CD8-positive, alpha-beta memory T cell (primary cell): ENCODE data around the gene CFAP73. TPM values are rescaled to one million over a fixed set of nuclear protein-coding genes. Genes with fewer than 3 reads are reported as not detected.
A peak's percentile ranks its signal among the peaks of the same experiment; 100 is the strongest.

Experiments
- CTCF ChIA-PET: fragments of 350-600 bp; sonication (Branson Sonifier 250); formaldehyde crosslinking; loops from one replicate; lab custom pipeline; 2021; ENCODE audit warnings: antibody characterized with exemption; lab: Charles Lee
- POLR2A ChIA-PET: fragments of 350-600 bp; sonication (Branson Sonifier 250); formaldehyde crosslinking; loops from one replicate; lab custom pipeline; 2021; ENCODE audit warnings: antibody characterized with exemption; lab: Charles Lee
- DNase-seq, 5 donors: peaks; one replicate each; pipeline versions ENCODE4 v3.0.0 to v3.0.0-alpha.2; 2020 to 2022; ENCODE audit warnings: mixed read lengths in 1 of 5
- H3K27ac ChIP-seq: one replicate; pipeline ENCODE4 v1.7.0; 2013; ENCODE audit warnings: low read depth, mild to moderate bottlenecking, low read length, moderate library complexity
- H3K27me3 ChIP-seq: 2 replicates; pipeline ENCODE4 v1.7.0; 2013; ENCODE audit warnings: low read length, mild to moderate bottlenecking; ENCODE audit not compliant: insufficient read depth, poor library complexity, severe bottlenecking
- H3K36me3 ChIP-seq: 2 replicates; pipeline ENCODE4 v1.7.0; 2013; ENCODE audit warnings: mild to moderate bottlenecking, low read length, moderate library complexity; ENCODE audit not compliant: insufficient read depth
- H3K4me1 ChIP-seq: 2 replicates; pipeline ENCODE4 v1.7.0; 2013; ENCODE audit warnings: mild to moderate bottlenecking, low read length, moderate library complexity; ENCODE audit not compliant: insufficient read depth
- H3K4me3 ChIP-seq: 2 replicates; pipeline ENCODE4 v1.7.0; 2013; ENCODE audit warnings: mild to moderate bottlenecking, low read length
- H3K9me3 ChIP-seq: 2 replicates; pipeline ENCODE4 v1.7.0; 2013; ENCODE audit warnings: mild to moderate bottlenecking, low read length
- H3K27ac Mint-ChIP-seq, 8 donors: one replicate each; pipeline ENCODE4 v1.8.0; 2020 to 2021; ENCODE audit warnings: mixed read lengths in 8 of 8, mild to moderate bottlenecking in 6 of 8, inconsistent platforms in 3 of 8, moderate library complexity in 3 of 8
- H3K27me3 Mint-ChIP-seq, 2 donors: one replicate each; pipeline ENCODE4 v1.8.0; 2020 to 2021; ENCODE audit warnings: mixed read lengths in 2 of 2, mild to moderate bottlenecking in 1 of 2, moderate library complexity in 1 of 2
- H3K36me3 Mint-ChIP-seq, 3 donors: one replicate each; pipeline ENCODE4 v1.8.0; 2020 to 2021; ENCODE audit warnings: mixed read lengths in 3 of 3, inconsistent platforms in 1 of 3, mild to moderate bottlenecking in 1 of 3
- H3K4me1 Mint-ChIP-seq, 3 donors: one replicate each; pipeline ENCODE4 v1.8.0; 2020 to 2021; ENCODE audit warnings: mixed read lengths in 3 of 3, inconsistent platforms in 1 of 3, mild to moderate bottlenecking in 1 of 3
- H3K4me3 Mint-ChIP-seq, 7 donors: one replicate each; pipeline ENCODE4 v1.8.0; 2020 to 2021; ENCODE audit warnings: mixed read lengths in 7 of 7, mild to moderate bottlenecking in 6 of 7, moderate library complexity in 4 of 7, inconsistent platforms in 2 of 7
- H3K9me3 Mint-ChIP-seq, 5 donors: one replicate each; pipeline ENCODE4 v1.8.0; 2020 to 2022; ENCODE audit warnings: mixed read lengths in 5 of 5, mild to moderate bottlenecking in 3 of 5, moderate library complexity in 2 of 5, inconsistent platforms in 1 of 5
- polyA plus RNA-seq: library from polyadenylated mRNA; unstranded; fragments of 300-500 nt; fragmentation: Illumina TruSeq; gene quantifications from one replicate; pipeline ENCODE4 v1.2.3, GENCODE V29; 2021
- total RNA-seq, 2 experiments: library from RNA; stranded (reverse); gene quantifications; one replicate each; pipeline ENCODE4 v1.2.3, GENCODE V29; 2021

The CFAP73 gene
- total and polyA plus RNA-seq, 3 experiments from 2014 or later: 0.16 to 0.33 TPM; not detected in 1

- ChIA-PET CTCF (interaction anchor here (0.8 to 4.0 kb wide), 3 partner anchors 10 to 136 kb away, joined by 3 to 27 read pairs (median 4); no protein-coding TSS in a partner anchor), POLR2A (interaction anchor here (0.7 to 1.8 kb wide), 3 partner anchors 38 to 880 kb away, joined by 3 to 11 read pairs (median 3); partner anchors contain the start of genes OAS2 and TPCN1)
- no peak for DNase-seq
- H3K27ac Mint-ChIP-seq: peak overlapping the region; percentile 96 to 99 (median 97)
- H3K36me3 ChIP-seq: peaks cover 18% of the 10 kb centered on the region
- H3K27me3 Mint-ChIP-seq: no peaks in the 10 kb centered on the region
- peak overlapping the region; percentile 94 to 100 (median 96) for H3K4me3 Mint-ChIP-seq
- peaks cover 0 to 53% (median 4%) of the 10 kb centered on the region in 3 donors for H3K36me3 Mint-ChIP-seq
- H3K27me3 ChIP-seq: no peaks in the 10 kb centered on the region
- H3K4me1 Mint-ChIP-seq: peaks cover 28 to 51% (median 48%) of the 10 kb centered on the region in 3 donors
- peaks cover 31% of the 10 kb centered on the region for H3K4me1 ChIP-seq
- H3K9me3 Mint-ChIP-seq: no peaks in the 10 kb centered on the region
- H3K27ac ChIP-seq: peak overlapping the region; percentile 89
- no peaks in the 10 kb centered on the region for H3K9me3 ChIP-seq
- peak overlapping the region; percentile 85 for H3K4me3 ChIP-seq
Observed at GRCh38 chr12:113184098-113184899, 34.8 kb downstream of the CFAP73 start.

- peaks cover 14% of the 10 kb centered on the region for H3K36me3 ChIP-seq
- H3K9me3 Mint-ChIP-seq: no peaks in the 10 kb centered on the region
- POLR2A ChIA-PET: interaction anchor here (0.7 to 1.8 kb wide), 3 partner anchors 38 to 880 kb away, joined by 3 to 11 read pairs (median 3); partner anchors contain the start of genes OAS2 and TPCN1
- no peaks in the 10 kb centered on the region for H3K27me3 ChIP-seq
- H3K9me3 ChIP-seq: no peaks in the 10 kb centered on the region
- no peaks in the 10 kb centered on the region for H3K27me3 Mint-ChIP-seq
- peak; percentile 82 to 92 (median 89) for DNase-seq
- CTCF ChIA-PET: interaction anchor here (0.8 to 4.0 kb wide), 3 partner anchors 11 to 136 kb away, joined by 3 to 27 read pairs (median 4); no protein-coding TSS in a partner anchor
- peaks cover 31% of the 10 kb centered on the region for H3K4me1 ChIP-seq
- H3K4me1 Mint-ChIP-seq: peaks cover 28 to 51% (median 49%) of the 10 kb centered on the region in 3 donors
- peak overlapping the region; percentile 96 to 99 (median 97) for H3K27ac Mint-ChIP-seq
- H3K36me3 Mint-ChIP-seq: peaks cover 0 to 49% (median 6%) of the 10 kb centered on the region in 3 donors
- H3K4me3 Mint-ChIP-seq: peak overlapping the region; percentile 94 to 100 (median 96)
- H3K27ac ChIP-seq: peak overlapping the region; percentile 89
- peak overlapping the region; percentile 85 for H3K4me3 ChIP-seq
Observed at GRCh38 chr12:113184900-113185179, 35.3 kb downstream of the CFAP73 start.

DNA sequence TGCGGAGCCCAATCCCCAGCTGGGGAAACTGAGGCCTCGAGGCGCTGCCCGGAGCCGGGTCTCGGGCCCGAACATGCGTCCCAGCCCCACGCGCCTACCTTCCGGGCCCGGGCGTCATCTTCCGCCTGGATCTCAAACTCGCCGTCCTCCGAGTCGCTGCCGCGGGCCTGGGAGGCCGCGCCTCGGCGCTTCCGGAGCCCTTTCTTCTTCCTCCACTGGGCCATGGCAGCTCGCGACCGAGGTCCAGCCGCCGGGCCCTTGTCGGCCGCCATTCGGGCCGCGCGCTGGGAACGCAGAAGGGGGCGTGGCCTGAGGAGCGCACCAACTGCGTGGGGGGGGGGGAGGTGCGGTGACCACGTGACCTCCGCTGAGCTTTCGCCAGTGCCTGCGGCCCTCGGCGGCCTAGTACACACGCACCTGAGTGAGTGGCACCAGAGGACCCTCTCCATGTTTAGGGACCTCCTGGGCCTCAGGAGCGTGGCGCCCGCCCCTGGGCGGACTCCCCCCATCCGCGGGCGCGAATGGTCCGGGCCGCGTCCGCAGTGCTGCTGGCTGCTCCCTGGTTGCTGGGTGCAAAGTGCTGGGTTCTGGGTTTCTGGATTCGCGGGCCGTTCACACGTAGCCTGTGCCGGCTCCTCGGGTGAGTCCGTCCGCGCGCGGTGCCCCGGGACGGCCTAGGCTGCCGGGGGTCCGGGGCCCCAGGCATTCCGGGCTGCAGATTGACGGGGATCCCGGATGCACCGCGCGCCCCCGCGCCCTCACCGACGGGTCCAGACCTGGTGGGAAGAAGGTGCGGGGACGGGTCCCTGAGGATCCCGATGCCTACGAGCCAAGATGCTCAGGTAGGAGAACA, 35.9 kb downstream of the CFAP73 start, which contains the start of the genes DDX54 and RITA1:
TSS of gene DDX54 (minus strand) at position 299 of the 853 bp plus-strand sequence. CDS start at position 272, 27 bp downstream.
TSS of gene RITA1 (plus strand) at position 542 of the 853 bp plus-strand sequence. CDS start 1,026 bp downstream, outside the sequence.
- Mint-ChIP-seq H3K9me3 (no peaks in the 10 kb centered on the region), H3K27me3 (no peaks in the 10 kb centered on the region), H3K27ac (peak within 1 kb of the TSS; percentile 96 to 99 (median 97)), H3K36me3 (peaks cover 0 to 46% (median 3%) of the 10 kb centered on the region in 3 donors), H3K4me3 (peak within 1 kb of the TSS; percentile 94 to 100 (median 96)), H3K4me1 (peaks cover 28 to 51% (median 49%) of the 10 kb centered on the region in 3 donors)
- H3K4me3 ChIP-seq: peak within 1 kb of the TSS; percentile 85
- CTCF ChIA-PET: interaction anchor here (0.7 to 4.0 kb wide), 7 partner anchors 11 to 150 kb away, joined by 3 to 27 read pairs (median 4); partner anchors contain the start of gene SLC8B1
- POLR2A ChIA-PET: interaction anchor here (0.7 to 1.8 kb wide), 3 partner anchors 37 to 881 kb away, joined by 3 to 11 read pairs (median 3); partner anchors contain the start of genes OAS2 and TPCN1
- peak; percentile 68 to 84 (median 79) for DNase-seq
- H3K27me3 ChIP-seq: no peaks in the 10 kb centered on the region
- peaks cover 31% of the 10 kb centered on the region for H3K4me1 ChIP-seq
- H3K9me3 ChIP-seq: no peaks in the 10 kb centered on the region
- H3K27ac ChIP-seq: peak within 1 kb of the TSS; percentile 89
- peaks cover 8% of the 10 kb centered on the region for H3K36me3 ChIP-seq

DNA sequence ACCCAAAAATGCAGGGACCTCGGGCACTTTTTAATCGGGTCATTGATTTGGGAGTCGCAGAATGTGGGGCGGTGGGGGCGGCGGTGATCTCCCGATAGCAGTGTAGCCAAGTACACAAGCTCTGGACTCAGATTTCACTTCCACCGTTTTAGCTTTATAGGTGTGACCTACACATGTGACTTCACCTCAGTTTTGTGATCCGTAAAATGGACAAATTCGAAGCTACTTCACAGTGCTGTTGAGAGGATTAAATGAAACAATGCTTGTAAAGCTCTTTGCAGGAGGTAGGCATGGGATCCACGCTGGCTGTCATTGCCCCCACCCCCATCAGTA, 36.5 kb downstream of the CFAP73 start:
- Histone ChIP-seq H3K9me3 (no peaks in the 10 kb centered on the region), H3K27me3 (no peaks in the 10 kb centered on the region), H3K36me3 (peaks cover 4% of the 10 kb centered on the region), H3K27ac (peak overlapping the region; percentile 89), H3K4me3 (peak overlapping the region; percentile 85), H3K4me1 (peaks cover 31% of the 10 kb centered on the region)
- CTCF ChIA-PET: interaction anchor here (0.7 to 4.0 kb wide), 6 partner anchors 10 to 149 kb away, joined by 3 to 27 read pairs (median 4); partner anchors contain the start of gene SLC8B1
- no peak for DNase-seq
- Mint-ChIP-seq H3K4me1 (peaks cover 28 to 51% (median 49%) of the 10 kb centered on the region in 3 donors), H3K4me3 (peak overlapping the region; percentile 94 to 100 (median 96)), H3K9me3 (no peaks in the 10 kb centered on the region), H3K27ac (peak overlapping the region; percentile 85 to 99 (median 96)), H3K36me3 (peaks cover 0 to 46% (median 3%) of the 10 kb centered on the region in 3 donors), H3K27me3 (no peaks in the 10 kb centered on the region)
- POLR2A ChIA-PET: interaction anchor here (1.1 to 1.8 kb wide), 2 partner anchors 36 kb away, joined by 4 to 11 read pairs; partner anchors contain the start of gene TPCN1

GRCh38 chr12:113186666-113187325, 37.3 kb downstream of the CFAP73 start:
- peaks cover 27 to 46% (median 44%) of the 10 kb centered on the region in 3 donors for H3K4me1 Mint-ChIP-seq
- ChIA-PET POLR2A (interaction anchor here (1.1 kb wide), 1 partner anchor 35 kb away, joined by 4 read pairs; the partner anchor contains the start of gene TPCN1), CTCF (interaction anchor here (0.7 to 4.0 kb wide), 7 partner anchors 10 to 138 kb away, joined by 3 to 27 read pairs (median 4); no protein-coding TSS in a partner anchor)
- H3K27me3 Mint-ChIP-seq: no peaks in the 10 kb centered on the region
- DNase-seq: no peak
- Histone ChIP-seq H3K27ac (peak overlapping the region; percentile 89), H3K9me3 (no peaks in the 10 kb centered on the region), H3K4me1 (peaks cover 31% of the 10 kb centered on the region), H3K27me3 (no peaks in the 10 kb centered on the region), H3K36me3 (peaks cover 7% of the 10 kb centered on the region), H3K4me3 (peak overlapping the region; percentile 85)
- peaks cover 0 to 49% (median 3%) of the 10 kb centered on the region in 3 donors for H3K36me3 Mint-ChIP-seq
- H3K4me3 Mint-ChIP-seq: peak overlapping the region; percentile 94 to 100 (median 96)
- H3K9me3 Mint-ChIP-seq: no peaks in the 10 kb centered on the region
- peak overlapping the region; percentile 85 to 99 (median 96) for H3K27ac Mint-ChIP-seq

DNA sequence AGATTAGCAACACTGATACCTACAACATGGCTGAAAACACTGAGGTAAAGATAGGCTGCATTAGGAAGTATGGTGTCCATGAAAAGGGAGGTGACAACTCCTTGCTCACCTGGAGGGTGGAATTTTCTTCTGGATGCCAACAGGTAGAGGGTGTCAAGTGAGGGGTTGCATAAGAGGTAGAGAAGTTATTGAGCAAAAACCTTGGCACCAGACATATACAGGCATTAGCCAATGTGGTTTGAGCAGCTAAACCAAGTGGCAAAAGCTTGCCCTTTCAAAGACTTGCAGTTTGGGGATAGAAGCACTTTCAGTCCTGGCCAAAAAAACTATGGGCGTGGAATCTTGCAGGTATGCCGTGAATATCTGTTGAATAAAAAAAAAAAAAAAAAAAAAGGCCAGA, 39.8 kb downstream of the CFAP73 start:
- no peak overlapping the region for H3K27ac ChIP-seq
- H3K27ac Mint-ChIP-seq: peak overlapping the region in 3 of 8 donors; percentile 33 to 78 (median 58)
- H3K4me3 ChIP-seq: no peak overlapping the region
- peaks cover 0 to 49% (median 5%) of the 10 kb centered on the region in 3 donors for H3K36me3 Mint-ChIP-seq
- DNase-seq: no peak
- H3K4me1 ChIP-seq: peaks cover 16% of the 10 kb centered on the region
- ChIA-PET POLR2A (interaction anchor here (0.7 kb wide), 1 partner anchor 159 kb away, joined by 7 read pairs; no protein-coding TSS in a partner anchor), CTCF (interaction anchor here (0.7 to 1.1 kb wide), 2 partner anchors 26 to 35 kb away, joined by 3 to 4 read pairs; no protein-coding TSS in a partner anchor)
- no peak overlapping the region for H3K4me3 Mint-ChIP-seq
- H3K4me1 Mint-ChIP-seq: peaks cover 18 to 27% (median 26%) of the 10 kb centered on the region in 3 donors
- H3K9me3 Mint-ChIP-seq: no peaks in the 10 kb centered on the region
- no peaks in the 10 kb centered on the region for H3K27me3 Mint-ChIP-seq
- H3K9me3 ChIP-seq: no peaks in the 10 kb centered on the region
- no peaks in the 10 kb centered on the region for H3K27me3 ChIP-seq
- peaks cover 10% of the 10 kb centered on the region for H3K36me3 ChIP-seq
